DND-41 (cell line): Measurements from ENCODE around the gene MYLK.
A peak's percentile ranks its signal among the peaks of the same experiment; 100 is the strongest.

ENCODE experiments used
- ATAC-seq: fragments of 200-7000 bp; cut with Tn5 transposase; 3 replicates; pipeline ENCODE4 v1.9.1; 2021; ENCODE audit warnings: low read depth; ENCODE audit not compliant: insufficient read depth
- DNase-seq: peaks from one replicate; pipeline ENCODE4 v3.0.0-alpha.2; 2020
- H2AFZ ChIP-seq: 2 replicates; pipeline ENCODE4 v1.6.0; 2012; ENCODE audit warnings: low read depth, low read length
- H3K27ac ChIP-seq: 2 replicates; pipeline ENCODE4 v1.5.1; 2012; ENCODE audit warnings: low read length, inconsistent platforms
- H3K27me3 ChIP-seq: fragments of 200-600 bp; sonication (generic); 2 replicates; pipeline ENCODE4 v1.6.0; 2012; ENCODE audit warnings: low read length, mild to moderate bottlenecking, inconsistent platforms; ENCODE audit not compliant: insufficient read depth, poor library complexity
- H3K36me3 ChIP-seq: 2 replicates; pipeline ENCODE4 v1.5.1; 2012; ENCODE audit warnings: low read length, inconsistent platforms; ENCODE audit not compliant: insufficient read depth
- H3K4me1 ChIP-seq: 2 replicates; pipeline ENCODE4 v1.5.1; 2012; ENCODE audit warnings: mild to moderate bottlenecking, low read length; ENCODE audit not compliant: insufficient read depth
- H3K4me2 ChIP-seq: 2 replicates; pipeline ENCODE4 v1.6.0; 2012; ENCODE audit warnings: mild to moderate bottlenecking, moderate library complexity, low read length, inconsistent platforms; ENCODE audit not compliant: insufficient read depth
- H3K4me3 ChIP-seq, 2 experiments: fragments of 200-600 bp in 1 of 2; shearing (Covaris generic) in 1 of 2; 2 replicates each; pipeline ENCODE4 v1.5.1; 2012 to 2016; ENCODE audit warnings: inconsistent platforms in 2 of 2, low read length in 2 of 2, mild to moderate bottlenecking in 2 of 2, low read depth in 1 of 2, moderate library complexity in 1 of 2
- H3K79me2 ChIP-seq: 2 replicates; pipeline ENCODE4 v1.6.0; 2012; ENCODE audit warnings: low read length, inconsistent platforms; ENCODE audit not compliant: insufficient read depth
- H3K9ac ChIP-seq: 2 replicates; pipeline ENCODE4 v1.6.0; 2012; ENCODE audit warnings: low read depth, mild to moderate bottlenecking, inconsistent platforms, low read length, moderate library complexity
- H3K9me3 ChIP-seq: 2 replicates; pipeline ENCODE4 v1.5.1; 2012; ENCODE audit warnings: low read length, moderate library complexity, mild to moderate bottlenecking, inconsistent platforms; ENCODE audit not compliant: insufficient read depth, severe bottlenecking
- H4K20me1 ChIP-seq: 2 replicates; pipeline ENCODE4 v1.6.0; 2012; ENCODE audit warnings: low read length; ENCODE audit not compliant: insufficient read depth
- EZH2 ChIP-seq: IDR thresholded peaks from 3 replicates; pipeline ENCODE4 v1.6.1; 2012; ENCODE audit warnings: borderline replicate concordance, low read depth, mild to moderate bottlenecking, moderate library complexity, low read length, inconsistent platforms; ENCODE audit not compliant: severe bottlenecking
- TF ChIP-seq, protein P1 (sequence below): IDR thresholded peaks from 2 replicates; pipeline ENCODE4 v1.5.1; 2012; ENCODE audit warnings: borderline replicate concordance, low read length, moderate library complexity, mild to moderate bottlenecking; ENCODE audit not compliant: poor library complexity, severe bottlenecking; ENCODE audit errors: extremely low read depth

MYLK gene

DNA sequence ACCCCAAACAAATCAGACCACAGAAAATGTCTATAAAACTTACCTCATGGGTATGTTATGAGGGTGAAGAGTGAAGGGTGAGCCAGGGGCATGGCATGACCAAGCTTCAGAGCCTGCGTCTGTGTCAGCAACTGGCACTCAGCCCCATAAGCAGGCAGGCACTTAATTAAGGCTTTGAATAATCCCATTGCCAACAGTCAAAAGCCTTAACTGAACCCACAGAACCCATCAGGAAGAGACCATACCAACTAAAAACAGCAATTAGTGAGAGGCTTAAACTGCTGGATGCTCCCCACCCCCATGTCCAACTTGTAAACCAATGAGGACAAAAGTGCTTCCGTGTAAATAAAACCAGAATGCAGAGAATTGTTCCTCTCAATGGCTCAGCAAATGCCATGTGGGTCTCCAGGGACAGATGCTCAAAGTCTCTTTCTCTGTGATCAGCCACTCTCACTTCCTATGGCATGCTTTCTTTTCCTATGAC lies 126.0 kb downstream of the MYLK start:
- no peaks in the 10 kb centered on the region for H3K27me3 ChIP-seq
- H3K9ac ChIP-seq = no peak overlapping the region
- no peaks in the 10 kb centered on the region for H3K79me2 ChIP-seq
- peaks cover 35% of the 10 kb centered on the region for H3K4me1 ChIP-seq
- H3K4me2 ChIP-seq = no peak overlapping the region
- H2AFZ ChIP-seq = no peak overlapping the region
- ATAC-seq (no peak), DNase-seq (no peak)
- no peaks in the 10 kb centered on the region for H3K36me3 ChIP-seq
- H3K9me3 ChIP-seq = no peaks in the 10 kb centered on the region
- H3K27ac ChIP-seq = peak overlapping the region; percentile 72
- no peak for TF ChIP-seq EZH2
- TF ChIP-seq, protein P1, sequence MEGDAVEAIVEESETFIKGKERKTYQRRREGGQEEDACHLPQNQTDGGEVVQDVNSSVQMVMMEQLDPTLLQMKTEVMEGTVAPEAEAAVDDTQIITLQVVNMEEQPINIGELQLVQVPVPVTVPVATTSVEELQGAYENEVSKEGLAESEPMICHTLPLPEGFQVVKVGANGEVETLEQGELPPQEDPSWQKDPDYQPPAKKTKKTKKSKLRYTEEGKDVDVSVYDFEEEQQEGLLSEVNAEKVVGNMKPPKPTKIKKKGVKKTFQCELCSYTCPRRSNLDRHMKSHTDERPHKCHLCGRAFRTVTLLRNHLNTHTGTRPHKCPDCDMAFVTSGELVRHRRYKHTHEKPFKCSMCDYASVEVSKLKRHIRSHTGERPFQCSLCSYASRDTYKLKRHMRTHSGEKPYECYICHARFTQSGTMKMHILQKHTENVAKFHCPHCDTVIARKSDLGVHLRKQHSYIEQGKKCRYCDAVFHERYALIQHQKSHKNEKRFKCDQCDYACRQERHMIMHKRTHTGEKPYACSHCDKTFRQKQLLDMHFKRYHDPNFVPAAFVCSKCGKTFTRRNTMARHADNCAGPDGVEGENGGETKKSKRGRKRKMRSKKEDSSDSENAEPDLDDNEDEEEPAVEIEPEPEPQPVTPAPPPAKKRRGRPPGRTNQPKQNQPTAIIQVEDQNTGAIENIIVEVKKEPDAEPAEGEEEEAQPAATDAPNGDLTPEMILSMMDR = no peak
- no peak overlapping the region for H3K4me3 ChIP-seq
- H4K20me1 ChIP-seq = no peaks in the 10 kb centered on the region

DNA sequence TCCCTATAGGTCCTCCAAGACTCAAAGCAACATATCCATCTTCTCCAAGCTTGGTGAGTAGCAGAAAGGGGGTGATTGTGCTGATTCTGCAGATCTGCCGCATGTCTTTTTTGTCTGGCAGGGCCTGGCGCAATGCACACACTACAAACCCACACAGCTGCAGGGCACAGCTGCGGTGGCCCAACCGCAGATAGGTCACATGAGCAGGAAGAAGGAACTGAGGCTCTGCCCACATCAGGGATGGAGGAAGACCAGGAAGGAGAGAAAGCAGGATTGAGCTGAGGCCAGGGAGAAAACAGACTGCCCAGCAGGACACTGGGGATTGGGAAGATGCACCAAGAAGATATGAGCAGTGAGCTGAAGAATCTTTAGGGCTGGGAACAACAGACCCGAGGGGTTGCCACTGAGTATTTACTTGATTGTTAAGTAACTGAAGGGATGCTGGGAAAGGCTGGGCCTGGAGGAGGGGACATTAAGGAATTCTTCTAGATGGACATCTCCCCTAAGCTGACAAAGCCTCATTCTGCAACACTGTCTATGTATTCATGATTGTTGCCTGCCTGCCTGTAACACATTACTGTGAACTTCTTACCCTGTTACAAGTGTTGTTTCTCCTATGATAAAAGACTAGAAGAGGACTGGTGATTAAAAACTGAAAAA lies 126.7 kb downstream of the MYLK start:
- Histone ChIP-seq H3K27ac (peak overlapping the region; percentile 72), H3K79me2 (no peaks in the 10 kb centered on the region), H3K9ac (peak overlapping the region; percentile 29), H3K36me3 (no peaks in the 10 kb centered on the region), H4K20me1 (no peaks in the 10 kb centered on the region), H2AFZ (peak overlapping the region; percentile 72), H3K4me3 (peak overlapping the region in 1 of 2 experiments; percentile 48; a peak in 2 of 4 replicates), H3K27me3 (no peaks in the 10 kb centered on the region), H3K4me1 (peaks cover 35% of the 10 kb centered on the region), H3K9me3 (no peaks in the 10 kb centered on the region), H3K4me2 (peak overlapping the region; percentile 63)
- no peak for TF ChIP-seq EZH2
- TF ChIP-seq, protein P1 = no peak
- peak; percentile 79 for DNase-seq
- ATAC-seq = peak; percentile 96

DNA sequence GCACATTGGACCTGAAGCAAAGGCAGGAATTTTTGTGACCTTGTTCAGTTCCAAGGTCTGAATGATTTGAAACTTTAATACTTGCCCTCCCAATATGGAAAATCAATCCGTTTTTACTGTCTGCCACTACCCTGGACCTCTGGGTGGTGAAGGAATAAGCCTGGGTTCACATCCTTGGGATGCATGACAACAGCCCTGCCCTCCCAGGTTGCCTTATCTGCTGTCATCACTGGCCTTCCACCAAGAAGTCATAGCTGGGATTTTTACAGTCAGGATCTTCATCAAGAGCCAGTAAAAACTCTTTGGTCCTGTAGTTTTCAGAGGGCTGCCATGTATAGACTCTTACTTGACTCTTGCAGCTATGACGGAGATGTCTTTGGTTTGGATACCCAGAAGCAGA lies 128.6 kb downstream of the MYLK start:
- H3K4me3 ChIP-seq = no peak overlapping the region
- no peak overlapping the region for H3K9ac ChIP-seq
- no peaks in the 10 kb centered on the region for H4K20me1 ChIP-seq
- peak overlapping the region; percentile 41; the same call in 1 of the 2 replicates for H3K27ac ChIP-seq
- no peak for ATAC-seq
- no peak overlapping the region for H2AFZ ChIP-seq
- no peak for DNase-seq
- no peaks in the 10 kb centered on the region for H3K79me2 ChIP-seq
- no peak overlapping the region for H3K4me2 ChIP-seq
- H3K36me3 ChIP-seq = no peaks in the 10 kb centered on the region
- H3K27me3 ChIP-seq = no peaks in the 10 kb centered on the region
- TF ChIP-seq, protein P1 = no peak
- no peak for TF ChIP-seq EZH2
- H3K9me3 ChIP-seq = no peaks in the 10 kb centered on the region
- peaks cover 35% of the 10 kb centered on the region for H3K4me1 ChIP-seq
